NT2/D1 (cell line): ENCODE measurements around the gene AXIN1.

ENCODE experiments used
- SUZ12 ChIP-seq: IDR thresholded peaks from 2 replicates; pipeline ENCODE4 v1.6.1; 2011; ENCODE audit not compliant: insufficient read length, insufficient read depth; ENCODE audit errors: extremely low read depth
- YY1 ChIP-seq: IDR thresholded peaks from 2 replicates; pipeline ENCODE4 v1.6.1; 2011; ENCODE audit not compliant: insufficient read length, insufficient read depth
- ZNF274 ChIP-seq: IDR thresholded peaks from 2 replicates; pipeline ENCODE4 v1.6.1; 2011; ENCODE audit warnings: mild to moderate bottlenecking, low read depth, low read length

DNA sequence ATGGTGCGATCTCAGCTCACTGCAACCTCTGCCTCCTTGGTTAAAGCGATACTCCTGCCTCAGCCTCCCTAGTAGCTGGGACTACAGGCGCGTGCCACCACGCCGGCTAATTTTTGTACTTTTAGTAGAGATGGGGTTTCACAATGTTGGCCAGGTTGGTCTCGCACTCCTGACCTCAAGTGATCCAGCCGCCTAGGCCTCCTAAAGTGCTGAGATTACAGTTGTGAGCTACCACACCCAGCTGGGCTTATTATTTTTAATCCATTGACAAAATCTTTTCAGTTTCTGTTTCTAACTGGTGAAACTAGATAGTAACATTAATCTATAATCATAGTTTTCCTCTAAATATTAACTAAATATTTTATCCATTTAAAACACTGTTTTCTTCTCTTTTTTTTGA, 112.0 kb downstream of the AXIN1 start:
- TF ChIP-seq YY1 (no peak), ZNF274 (no peak), SUZ12 (no peak)
